SK-N-SH treated with all-trans-retinoic acid at 6 μM for 48 hours (cell line): Measurements from ENCODE around the gene VSIR.

Source experiments
- CREB5 ChIP-seq: fragments of 250-450 bp; sonication (Bioruptor Pico); IDR thresholded peaks from 2 replicates; pipeline ENCODE4 v1.5.1; 2020; ENCODE audit warnings: low read depth, mild to moderate bottlenecking, moderate library complexity
- CSRNP3 ChIP-seq: fragments of 250-450 bp; sonication (Bioruptor Pico); IDR thresholded peaks from 2 replicates; pipeline ENCODE4 v1.5.1; 2021; ENCODE audit warnings: mild to moderate bottlenecking, moderate library complexity
- ESRRG ChIP-seq: fragments of 250-450 bp; sonication (Bioruptor Pico); IDR thresholded peaks from 2 replicates; pipeline ENCODE4 v1.6.1; 2021; ENCODE audit warnings: mild to moderate bottlenecking
- ISL1 ChIP-seq: fragments of 250-450 bp; sonication (Bioruptor Pico); IDR thresholded peaks from 2 replicates; pipeline ENCODE4 v2.1.2; 2022; ENCODE audit warnings: mild to moderate bottlenecking, moderate library complexity
- PATZ1 ChIP-seq: fragments of 250-450 bp; sonication (Bioruptor Pico); IDR thresholded peaks from 2 replicates; pipeline ENCODE4 v1.8.0; 2020; ENCODE audit warnings: mild to moderate bottlenecking, moderate library complexity, borderline replicate concordance
- RARB ChIP-seq: fragments of 250-450 bp; sonication (Bioruptor Pico); IDR thresholded peaks from 2 replicates; pipeline ENCODE4 v1.8.0; 2021; ENCODE audit warnings: mild to moderate bottlenecking, moderate library complexity
- TCF4 ChIP-seq: fragments of 250-450 bp; sonication (Bioruptor Pico); IDR thresholded peaks from 2 replicates; pipeline ENCODE4 v1.8.0; 2021; ENCODE audit warnings: mild to moderate bottlenecking, moderate library complexity, borderline replicate concordance
- ZFP30 ChIP-seq: fragments of 450-650 bp; formaldehyde crosslinking; IDR thresholded peaks from 2 replicates; pipeline ENCODE4 v1.5.0; 2022; ENCODE audit warnings: mild to moderate bottlenecking, moderate library complexity
- ZNF565 ChIP-seq: fragments of 450-650 bp; formaldehyde crosslinking; conservative IDR thresholded peaks from 2 replicates; pipeline ENCODE4 v1.5.0; 2020; ENCODE audit warnings: low read depth, mild to moderate bottlenecking, moderate library complexity

- TF ChIP-seq ZNF565 (CRISPR knock-in tag), result no peak
- no peak for TF ChIP-seq RARB (CRISPR knock-in tag)
- no peak for TF ChIP-seq CSRNP3 (CRISPR knock-in tag)
- TF ChIP-seq PATZ1, result no peak
- no peak for TF ChIP-seq ESRRG
- no peak for TF ChIP-seq ISL1
- TF ChIP-seq ZFP30 (CRISPR knock-in tag), result no peak
- no peak for TF ChIP-seq TCF4 (CRISPR knock-in tag)
- no peak for TF ChIP-seq CREB5 (CRISPR knock-in tag)
Observed at GRCh38 chr10:71788954-71789353, 15.6 kb upstream of the VSIR start.
